Heart left ventricle (tissue), 13 donors: Measurements from ENCODE around the gene VPS4B.

ENCODE experiments used
- CTCF ChIP-seq, 12 donors: fragments of 200-600 bp; sonication (generic) in 4 of 12; IDR thresholded peaks; one replicate each; pipeline versions ENCODE4 v1.5.0 to v1.8.0; 2018 to 2022; ENCODE audit warnings: antibody characterized with exemption in 12 of 12, mild to moderate bottlenecking in 5 of 12
- POLR2A ChIP-seq, 2 donors: fragments of 450-650 bp; IDR thresholded peaks; one replicate each; pipeline ENCODE4 v1.6.1; 2017; ENCODE audit warnings: antibody characterized with exemption in 2 of 2, mild to moderate bottlenecking in 2 of 2, moderate library complexity in 2 of 2
- donor health status: ischemic (EF 13 %, LVEDD 7.1; RV severe dilation, severe dysfunction).
- donor health status: DM: no; HTN: yes; CAD: no.
- donor health status: DM: no; HTN: no; CAD: no.
- donor health status: ischemic (EF 25% LVEDD 6.9; RV normal size, moderate dysfunction).
- donor health status: ischemic (EF 25% LVEDD 5.7; RV mildly dilated, moderate dysfunction).
- donor health status: ischemic (EF 35%, LVEDD 5.7; RV mildly dilated, moderate dysfunction).
- donor health status: nonischemic (EF 11% LVEDD 7.7; RV severe dilation, severe dysfunction).
- donor health status: DM: yes; HTN: yes; CAD: no.
- donor health status: PGD.
- donor health status: ischemic (EF 29% LVEDD 5.4; RV normal size, mild dysfunction).
- donor health status: nonischemic (EF 23%, LVEDD 6.1; RV moderate dilation, normal function).

- TF ChIP-seq CTCF (IDR thresholded peaks at IDR 0.05) (no peak), POLR2A (IDR thresholded peaks at IDR 0.05) (no peak)
Observed at GRCh38 chr18:63374540-63374939, 47.7 kb downstream of the VPS4B start.
